Liver (tissue), 9 donors: ENCODE results near the gene SLC9B1. TPM values are rescaled to one million over a fixed set of nuclear protein-coding genes. Genes with fewer than 3 reads are reported as not detected.

ENCODE experiments used
- DNase-seq: peaks from one replicate; pipeline ENCODE4 v3.0.0-alpha.2; 2017; ENCODE audit warnings: low spot score
- H3K27ac ChIP-seq, 2 donors: one replicate each; pipeline ENCODE4 v1.7.0; 2013; ENCODE audit warnings: inconsistent platforms in 2 of 2, low read length in 2 of 2, control low read depth in 1 of 2, low read depth in 1 of 2, mild to moderate bottlenecking in 1 of 2
- H3K27me3 ChIP-seq, 4 donors: one replicate each; pipeline versions ENCODE4 v1.6.1 to v1.7.0; 2013; ENCODE audit warnings: low read length in 3 of 4, inconsistent platforms in 1 of 4, mild to moderate bottlenecking in 1 of 4, moderate library complexity in 1 of 4; ENCODE audit not compliant: control insufficient read depth in 4 of 4, insufficient read depth in 4 of 4
- H3K36me3 ChIP-seq, 4 donors: one replicate each; pipeline versions ENCODE4 v1.6.1 to v1.7.0; 2013; ENCODE audit warnings: low read length in 3 of 4, mild to moderate bottlenecking in 3 of 4, low read depth in 1 of 4, moderate library complexity in 1 of 4; ENCODE audit not compliant: control insufficient read depth in 4 of 4, insufficient read depth in 3 of 4
- H3K4me1 ChIP-seq, 4 donors: one replicate each; pipeline versions ENCODE4 v1.6.1 to v1.7.0; 2013; ENCODE audit warnings: low read length in 3 of 4, mild to moderate bottlenecking in 3 of 4, moderate library complexity in 1 of 4; ENCODE audit not compliant: control insufficient read depth in 4 of 4, insufficient read depth in 4 of 4
- H3K4me3 ChIP-seq, 3 donors: one replicate each; pipeline versions ENCODE4 v1.6.1 to v1.7.0; 2013; ENCODE audit warnings: low read length in 3 of 3, control low read depth in 1 of 3, low read depth in 1 of 3, mild to moderate bottlenecking in 1 of 3
- H3K9ac ChIP-seq, 2 donors: one replicate each; pipeline ENCODE4 v1.7.0; 2013; ENCODE audit warnings: low read length in 2 of 2, mild to moderate bottlenecking in 2 of 2, moderate library complexity in 2 of 2, control low read depth in 1 of 2, low read depth in 1 of 2
- H3K9me3 ChIP-seq, 4 donors: one replicate each; pipeline versions ENCODE4 v1.6.1 to v1.7.0; 2013; ENCODE audit warnings: low read length in 3 of 4; ENCODE audit not compliant: control insufficient read depth in 4 of 4
- EGR1 ChIP-seq, 2 donors: IDR thresholded peaks; 2 replicates each; pipeline ENCODE4 v1.6.1; 2016 to 2018; ENCODE audit warnings: antibody characterized with exemption in 2 of 2, low read depth in 2 of 2
- FOXA1 ChIP-seq: IDR thresholded peaks from 2 replicates; pipeline ENCODE4 v1.6.1; 2016; ENCODE audit warnings: antibody characterized with exemption
- FOXA2 ChIP-seq: IDR thresholded peaks from 2 replicates; pipeline ENCODE4 v1.6.1; 2016; ENCODE audit warnings: antibody characterized with exemption
- HNF4A ChIP-seq, 2 donors: conservative IDR thresholded peaks; 2 replicates each; pipeline ENCODE4 v1.6.1; 2016; ENCODE audit warnings: antibody characterized with exemption in 2 of 2, mild to moderate bottlenecking in 2 of 2
- HNF4G ChIP-seq: IDR thresholded peaks from 2 replicates; pipeline ENCODE4 v1.6.1; 2016; ENCODE audit warnings: antibody characterized with exemption
- MAX ChIP-seq: IDR thresholded peaks from 2 replicates; pipeline ENCODE4 v1.6.1; 2016; ENCODE audit warnings: antibody characterized with exemption
- NR2F2 ChIP-seq: IDR thresholded peaks from 2 replicates; pipeline ENCODE4 v1.6.1; 2016; ENCODE audit warnings: antibody characterized with exemption
- RAD21 ChIP-seq, 2 donors: IDR thresholded peaks; 2 replicates each; pipeline ENCODE4 v1.6.1; 2016; ENCODE audit warnings: antibody characterized with exemption in 2 of 2, mild to moderate bottlenecking in 2 of 2
- REST ChIP-seq: IDR thresholded peaks from 2 replicates; pipeline ENCODE4 v1.6.1; 2016; ENCODE audit warnings: antibody characterized with exemption, mild to moderate bottlenecking
- RXRA ChIP-seq, 2 donors: IDR thresholded peaks; 2 replicates each; pipeline ENCODE4 v1.6.1; 2017 to 2018; ENCODE audit warnings: antibody characterized with exemption in 2 of 2, mild to moderate bottlenecking in 1 of 2
- SP1 ChIP-seq: IDR thresholded peaks from 2 replicates; pipeline ENCODE4 v1.6.1; 2018; ENCODE audit warnings: antibody characterized with exemption, mild to moderate bottlenecking
- TAF1 ChIP-seq: conservative IDR thresholded peaks from 2 replicates; pipeline ENCODE4 v1.6.1; 2016; ENCODE audit warnings: antibody characterized with exemption, mild to moderate bottlenecking
- YY1 ChIP-seq: IDR thresholded peaks from 2 replicates; pipeline ENCODE4 v1.6.1; 2016; ENCODE audit warnings: antibody characterized with exemption, mild to moderate bottlenecking
- WGBS: extraction: QIAGEN DNeasy Blood & Tissue Kit; methylation state at CpG from one replicate; pipeline ENCODE4 v1.1.7; 2013; 5-methylcytosine and 5-hydroxymethylcytosine counted together
- polyA plus RNA-seq, 2 donors: library from polyadenylated mRNA; stranded (reverse) in 1 of 2; unstranded in 1 of 2; fragments of 200-250 nt in 1 of 2; fragments of >200 nt in 1 of 2; fragmentation: Nextera tagmentation in 1 of 2; extraction: Ambion mirVana in 1 of 2; gene quantifications; one replicate each; pipeline versions ENCODE4 v1.2.1 to v1.2.3, GENCODE V29; 2013 to 2015
- total RNA-seq, 2 donors: library from RNA; depleted of rRNA; stranded (reverse); fragments of >200 nt; gene quantifications; one replicate each; pipeline ENCODE4 v1.2.3, GENCODE V29; 2014
- TF ChIP-seq, protein P1 (sequence below): IDR thresholded peaks from 2 replicates; pipeline ENCODE4 v1.6.1; 2016; ENCODE audit warnings: antibody characterized with exemption
- TF ChIP-seq, protein P2 (sequence below): IDR thresholded peaks from 2 replicates; pipeline ENCODE4 v1.6.1; 2016; ENCODE audit warnings: antibody characterized with exemption
- TF ChIP-seq, protein P3 (sequence below): fragments of 150-350 bp; IDR thresholded peaks from 2 replicates; pipeline ENCODE4 v1.5.1; 2017; ENCODE audit warnings: improper control_type of control experiment, low read depth, low read length; ENCODE audit not compliant: missing input control
- donor health status: healthy.
- donor health status: healthy.
- donor health status: healthy.
- donor health status: healthy.
- donor health status: healthy.

SLC9B1 gene
- total and polyA plus RNA-seq, 4 donors: 0.19 to 0.51 (median 0.50) TPM; not detected in 1

DNA sequence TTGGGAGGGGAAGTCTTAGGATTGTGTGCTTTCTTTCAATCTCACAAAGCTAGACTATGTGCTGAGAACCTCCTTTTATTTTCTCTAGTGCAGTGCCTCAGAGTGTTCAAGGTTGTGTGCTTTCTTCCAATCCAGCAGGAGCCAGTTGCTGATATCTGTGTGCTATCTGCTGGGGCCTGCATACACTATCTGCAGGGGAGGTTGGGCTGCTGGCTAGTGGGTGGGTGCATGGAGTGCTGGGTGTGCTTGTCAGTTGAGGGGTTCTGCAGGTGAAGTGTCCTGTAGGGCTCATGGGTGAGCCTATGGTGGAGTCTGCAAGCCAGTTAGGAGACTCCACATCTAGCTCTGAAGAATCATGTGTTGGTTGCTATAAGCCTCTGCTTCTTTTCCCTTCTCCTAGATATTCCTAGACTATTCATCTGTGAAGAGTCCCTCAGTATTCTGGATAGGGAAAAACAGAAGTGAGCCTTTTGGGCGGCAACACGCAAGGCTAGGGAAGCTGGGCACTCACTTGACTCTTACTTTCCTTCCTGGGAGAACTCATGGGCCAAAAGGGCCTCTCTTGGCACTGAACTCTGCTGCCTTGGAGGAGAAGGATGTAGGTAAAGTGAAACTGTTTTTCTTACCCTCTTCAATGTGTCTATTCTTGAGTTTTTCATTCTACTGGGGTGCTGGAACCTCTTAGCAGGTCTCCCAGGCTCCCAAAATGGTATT, 158.7 kb downstream of the SLC9B1 start:
- H3K9ac ChIP-seq: no peak overlapping the region
- no peak overlapping the region for H3K4me3 ChIP-seq
- no peak for TF ChIP-seq NR2F2
- no peak for TF ChIP-seq RXRA (IDR thresholded peaks at IDR 0.05)
- H3K36me3 ChIP-seq: no peaks in the 10 kb centered on the region
- DNase-seq: peak; percentile 58
- peaks cover 0 to 5% (median 3%) of the 10 kb centered on the region in 4 donors for H3K4me1 ChIP-seq
- H3K9me3 ChIP-seq: peaks cover 0 to 4% (median under 1%) of the 10 kb centered on the region in 4 donors
- no peaks in the 10 kb centered on the region for H3K27me3 ChIP-seq
- WGBS: 96% methylated on average over 2 of the region's 2 CpGs
- H3K27ac ChIP-seq: no peak overlapping the region

DNA sequence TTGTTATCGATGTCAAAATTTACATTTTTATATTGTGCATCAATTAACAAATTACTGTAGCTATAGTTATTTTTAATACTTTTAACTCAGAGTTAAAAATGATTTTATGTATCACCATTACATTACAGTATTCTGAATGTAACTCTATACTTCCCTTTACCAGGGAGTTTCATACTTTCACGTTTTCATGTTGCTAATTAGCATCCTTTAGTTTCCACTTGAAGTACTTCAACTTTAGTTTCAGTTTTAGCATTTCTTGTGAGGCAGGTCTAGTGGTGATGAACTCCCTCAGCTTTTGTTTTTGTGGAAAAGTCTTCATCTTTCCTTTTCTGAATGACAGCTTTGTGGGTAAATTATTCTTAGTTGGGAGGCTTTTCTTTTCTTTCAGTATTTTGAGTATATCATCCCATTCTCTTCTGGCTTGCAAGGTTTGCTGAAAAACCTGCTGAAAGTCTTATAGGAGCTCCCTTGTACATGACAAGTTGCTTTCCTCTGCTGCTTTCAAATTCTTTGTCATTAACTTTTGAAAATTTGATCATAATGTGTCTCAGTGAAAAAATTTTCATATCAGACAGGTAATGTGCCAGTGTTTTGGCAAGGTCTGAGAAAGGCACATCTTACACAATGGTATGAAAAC, 160.6 kb downstream of the SLC9B1 start:
- 93% methylated on average over 2 of the region's 2 CpGs for WGBS
- TF ChIP-seq FOXA1: no peak
- TF ChIP-seq MAX: no peak
- no peak for TF ChIP-seq HNF4G
- no peak for TF ChIP-seq FOXA2
- TF ChIP-seq RXRA (IDR thresholded peaks at IDR 0.05): no peak
- no peak for TF ChIP-seq EGR1 (IDR thresholded peaks at IDR 0.05; ENCODE audit: low read depth in 2 of 2)
- TF ChIP-seq, protein P1, sequence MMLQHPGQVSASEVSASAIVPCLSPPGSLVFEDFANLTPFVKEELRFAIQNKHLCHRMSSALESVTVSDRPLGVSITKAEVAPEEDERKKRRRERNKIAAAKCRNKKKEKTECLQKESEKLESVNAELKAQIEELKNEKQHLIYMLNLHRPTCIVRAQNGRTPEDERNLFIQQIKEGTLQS: no peak
- TF ChIP-seq TAF1: no peak
- TF ChIP-seq HNF4A (conservative IDR thresholded peaks at IDR 0.05): no peak
- TF ChIP-seq REST: no peak
- TF ChIP-seq NR2F2: no peak
- TF ChIP-seq, protein P2, sequence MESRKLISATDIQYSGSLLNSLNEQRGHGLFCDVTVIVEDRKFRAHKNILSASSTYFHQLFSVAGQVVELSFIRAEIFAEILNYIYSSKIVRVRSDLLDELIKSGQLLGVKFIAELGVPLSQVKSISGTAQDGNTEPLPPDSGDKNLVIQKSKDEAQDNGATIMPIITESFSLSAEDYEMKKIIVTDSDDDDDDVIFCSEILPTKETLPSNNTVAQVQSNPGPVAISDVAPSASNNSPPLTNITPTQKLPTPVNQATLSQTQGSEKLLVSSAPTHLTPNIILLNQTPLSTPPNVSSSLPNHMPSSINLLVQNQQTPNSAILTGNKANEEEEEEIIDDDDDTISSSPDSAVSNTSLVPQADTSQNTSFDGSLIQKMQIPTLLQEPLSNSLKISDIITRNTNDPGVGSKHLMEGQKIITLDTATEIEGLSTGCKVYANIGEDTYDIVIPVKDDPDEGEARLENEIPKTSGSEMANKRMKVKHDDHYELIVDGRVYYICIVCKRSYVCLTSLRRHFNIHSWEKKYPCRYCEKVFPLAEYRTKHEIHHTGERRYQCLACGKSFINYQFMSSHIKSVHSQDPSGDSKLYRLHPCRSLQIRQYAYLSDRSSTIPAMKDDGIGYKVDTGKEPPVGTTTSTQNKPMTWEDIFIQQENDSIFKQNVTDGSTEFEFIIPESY: no peak
- no peak for TF ChIP-seq YY1
- no peak for TF ChIP-seq SP1
- TF ChIP-seq, protein P3, sequence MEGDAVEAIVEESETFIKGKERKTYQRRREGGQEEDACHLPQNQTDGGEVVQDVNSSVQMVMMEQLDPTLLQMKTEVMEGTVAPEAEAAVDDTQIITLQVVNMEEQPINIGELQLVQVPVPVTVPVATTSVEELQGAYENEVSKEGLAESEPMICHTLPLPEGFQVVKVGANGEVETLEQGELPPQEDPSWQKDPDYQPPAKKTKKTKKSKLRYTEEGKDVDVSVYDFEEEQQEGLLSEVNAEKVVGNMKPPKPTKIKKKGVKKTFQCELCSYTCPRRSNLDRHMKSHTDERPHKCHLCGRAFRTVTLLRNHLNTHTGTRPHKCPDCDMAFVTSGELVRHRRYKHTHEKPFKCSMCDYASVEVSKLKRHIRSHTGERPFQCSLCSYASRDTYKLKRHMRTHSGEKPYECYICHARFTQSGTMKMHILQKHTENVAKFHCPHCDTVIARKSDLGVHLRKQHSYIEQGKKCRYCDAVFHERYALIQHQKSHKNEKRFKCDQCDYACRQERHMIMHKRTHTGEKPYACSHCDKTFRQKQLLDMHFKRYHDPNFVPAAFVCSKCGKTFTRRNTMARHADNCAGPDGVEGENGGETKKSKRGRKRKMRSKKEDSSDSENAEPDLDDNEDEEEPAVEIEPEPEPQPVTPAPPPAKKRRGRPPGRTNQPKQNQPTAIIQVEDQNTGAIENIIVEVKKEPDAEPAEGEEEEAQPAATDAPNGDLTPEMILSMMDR: no peak
- no peak for TF ChIP-seq RAD21 (IDR thresholded peaks at IDR 0.05)
- Histone ChIP-seq H3K9me3 (peaks cover 0 to 4% (median under 1%) of the 10 kb centered on the region in 4 donors), H3K27ac (no peak overlapping the region), H3K4me1 (peaks cover 0 to 5% (median 1%) of the 10 kb centered on the region in 4 donors), H3K27me3 (no peaks in the 10 kb centered on the region), H3K9ac (no peak overlapping the region), H3K4me3 (peak overlapping the region in 1 of 3 donors; percentile 11), H3K36me3 (no peaks in the 10 kb centered on the region)
- DNase-seq: no peak
